Astrocyte (in vitro differentiated cells and primary cell): ENCODE data around the gene CAMK2B. TPM values are rescaled to one million over a fixed set of nuclear protein-coding genes. Genes with fewer than 3 reads are reported as not detected.

Experiments used
- DNase-seq: peaks from one replicate; pipeline ENCODE4 v3.0.0-alpha.2; 2010; ENCODE audit warnings: low read depth
- FAIRE-seq: peaks from 2 replicates; lab custom pipeline; 2011; peaks lifted over from hg19 to GRCh38; lab: Jason Lieb, UNC
- H2AFZ ChIP-seq: 2 replicates; pipeline ENCODE4 v1.6.0; 2012; ENCODE audit warnings: low read depth, low read length, inconsistent platforms
- H3K27ac ChIP-seq: 2 replicates; pipeline ENCODE4 v1.5.1; 2011; ENCODE audit warnings: low read depth, low read length, inconsistent platforms
- H3K27me3 ChIP-seq: 2 replicates; pipeline ENCODE4 v1.6.0; 2011; ENCODE audit warnings: low read length, inconsistent platforms; ENCODE audit not compliant: insufficient read depth
- H3K36me3 ChIP-seq: 2 replicates; pipeline ENCODE4 v1.5.1; 2011; ENCODE audit warnings: low read length, inconsistent platforms; ENCODE audit not compliant: insufficient read depth
- H3K4me1 ChIP-seq: 2 replicates; pipeline ENCODE4 v1.5.1; 2011; ENCODE audit warnings: low read length, inconsistent platforms; ENCODE audit not compliant: insufficient read depth
- H3K4me2 ChIP-seq: 2 replicates; pipeline ENCODE4 v1.6.0; 2012; ENCODE audit warnings: low read length, inconsistent platforms
- H3K4me3 ChIP-seq: 2 replicates; pipeline ENCODE4 v1.5.1; 2011; ENCODE audit warnings: low read depth, mild to moderate bottlenecking, low read length, inconsistent platforms; ENCODE audit not compliant: insufficient read depth
- H3K79me2 ChIP-seq: 2 replicates; pipeline ENCODE4 v1.6.0; 2012; ENCODE audit warnings: mild to moderate bottlenecking, low read length, inconsistent platforms; ENCODE audit not compliant: insufficient read depth
- H3K9ac ChIP-seq: 2 replicates; pipeline ENCODE4 v1.6.0; 2012; ENCODE audit warnings: mild to moderate bottlenecking, low read length, inconsistent platforms
- H3K9me3 ChIP-seq: 2 replicates; pipeline ENCODE4 v1.5.1; 2012; ENCODE audit warnings: low read depth, mild to moderate bottlenecking, low read length, inconsistent platforms; ENCODE audit not compliant: insufficient read depth
- H4K20me1 ChIP-seq: 2 replicates; pipeline ENCODE4 v1.6.0; 2012; ENCODE audit warnings: low read length, inconsistent platforms; ENCODE audit not compliant: insufficient read depth
- H3K27ac Mint-ChIP-seq: one replicate; pipeline ENCODE4 v1.8.0; 2021; ENCODE audit warnings: mild to moderate bottlenecking, mixed read lengths; ENCODE audit not compliant: unreplicated experiment
- H3K27me3 Mint-ChIP-seq: one replicate; pipeline ENCODE4 v1.8.0; 2021; ENCODE audit warnings: low read depth, mixed read lengths; ENCODE audit not compliant: unreplicated experiment
- H3K36me3 Mint-ChIP-seq: one replicate; pipeline ENCODE4 v1.8.0; 2021; ENCODE audit warnings: low read depth, mixed read lengths; ENCODE audit not compliant: unreplicated experiment
- H3K4me1 Mint-ChIP-seq: one replicate; pipeline ENCODE4 v1.8.0; 2021; ENCODE audit warnings: low read depth, mixed read lengths; ENCODE audit not compliant: unreplicated experiment
- H3K4me3 Mint-ChIP-seq: one replicate; pipeline ENCODE4 v1.8.0; 2021; ENCODE audit warnings: mild to moderate bottlenecking, moderate library complexity, mixed read lengths; ENCODE audit not compliant: unreplicated experiment
- H3K9me3 Mint-ChIP-seq: one replicate; pipeline ENCODE4 v1.8.0; 2021; ENCODE audit warnings: mild to moderate bottlenecking, mixed read lengths; ENCODE audit not compliant: unreplicated experiment
- EZH2 ChIP-seq: IDR thresholded peaks from 2 replicates; pipeline ENCODE4 v1.6.1; 2012; ENCODE audit warnings: mild to moderate bottlenecking, low read length, inconsistent platforms; ENCODE audit not compliant: insufficient read depth
- total RNA-seq: library from RNA; stranded (reverse); gene quantifications from 2 replicates; pipeline ENCODE4 v1.2.1, GENCODE V29; 2021
- TF ChIP-seq, protein P1 (sequence below): IDR thresholded peaks from 2 replicates; pipeline ENCODE4 v1.5.1; 2011; ENCODE audit warnings: low read depth, mild to moderate bottlenecking, inconsistent platforms, low read length, moderate library complexity; ENCODE audit not compliant: insufficient read depth

The CAMK2B gene
- total RNA-seq, 1 donor from 2014 or later = 0.18 TPM

DNA sequence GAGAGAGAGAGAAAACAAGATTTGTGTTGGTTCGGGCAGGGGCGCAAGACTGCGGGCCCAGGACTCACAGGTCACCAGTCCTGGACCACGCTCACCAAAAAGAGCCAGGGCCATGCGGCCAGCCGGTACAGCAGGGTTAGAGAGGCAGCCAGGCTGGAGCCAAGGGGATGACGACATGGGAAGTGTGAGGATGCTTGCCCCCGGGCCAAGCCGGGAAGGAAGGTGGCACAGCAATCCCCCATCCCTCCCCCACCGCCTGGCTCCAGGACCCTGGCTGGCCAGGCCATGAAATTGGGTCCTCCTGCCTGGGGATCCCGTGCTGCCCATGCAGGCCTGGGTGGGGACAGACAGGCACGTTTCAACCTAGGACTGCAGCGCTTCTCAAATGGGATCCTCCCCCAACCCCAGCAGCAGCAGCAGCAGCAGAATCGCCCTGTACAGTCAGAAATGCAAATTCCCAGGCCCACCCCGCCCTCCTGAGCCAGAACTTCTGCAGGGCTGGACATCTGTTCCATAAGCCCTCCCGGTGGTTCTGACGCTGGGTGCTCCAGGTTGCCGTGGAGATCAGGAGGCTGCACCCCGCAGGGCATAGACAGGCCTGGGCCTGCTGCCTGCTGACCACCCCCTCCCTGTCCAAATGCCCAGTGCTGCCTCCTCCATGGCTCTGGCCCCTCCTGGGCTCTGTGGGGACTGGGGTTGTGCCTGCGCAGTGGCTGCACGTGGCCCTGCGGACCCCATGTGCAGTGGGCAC lies 89.6 kb downstream of the CAMK2B start:
- no peaks in the 10 kb centered on the region for H4K20me1 ChIP-seq
- H3K27me3 Mint-ChIP-seq = peaks cover 26% of the 10 kb centered on the region

DNA sequence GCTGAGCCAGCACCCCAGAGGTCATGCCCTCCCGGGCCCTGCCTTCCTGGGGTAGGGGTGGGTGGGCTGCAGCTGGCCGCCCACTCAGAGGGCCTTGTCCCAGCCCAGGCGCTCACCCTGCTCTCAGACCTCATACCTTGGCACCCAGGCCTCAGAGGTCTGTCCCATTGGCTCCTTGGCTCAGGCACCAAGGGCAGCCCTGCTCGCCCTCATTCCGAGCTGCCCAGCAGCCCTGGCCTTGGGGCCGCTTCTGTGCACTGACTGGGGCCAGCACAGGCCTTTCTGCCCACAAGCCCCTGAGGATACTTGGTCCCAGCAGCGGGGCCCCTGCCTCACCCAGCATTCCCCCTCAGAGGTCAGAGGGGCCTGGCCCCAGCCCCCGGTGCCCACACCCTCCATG lies 90.3 kb downstream of the CAMK2B start:
- Histone ChIP-seq H3K27ac (no peak overlapping the region), H2AFZ (no peak overlapping the region), H3K4me1 (no peaks in the 10 kb centered on the region), H3K27me3 (no peaks in the 10 kb centered on the region), H3K36me3 (no peaks in the 10 kb centered on the region), H3K4me2 (no peak overlapping the region), H3K9me3 (no peaks in the 10 kb centered on the region), H3K9ac (no peak overlapping the region), H3K79me2 (no peaks in the 10 kb centered on the region), H3K4me3 (no peak overlapping the region), H4K20me1 (no peaks in the 10 kb centered on the region)
- Mint-ChIP-seq H3K36me3 (no peaks in the 10 kb centered on the region), H3K9me3 (no peaks in the 10 kb centered on the region), H3K4me3 (no peak overlapping the region), H3K27ac (no peak overlapping the region), H3K4me1 (no peaks in the 10 kb centered on the region), H3K27me3 (peaks cover 26% of the 10 kb centered on the region)
- DNase-seq = no peak
- TF ChIP-seq EZH2 = no peak
- TF ChIP-seq, protein P1, sequence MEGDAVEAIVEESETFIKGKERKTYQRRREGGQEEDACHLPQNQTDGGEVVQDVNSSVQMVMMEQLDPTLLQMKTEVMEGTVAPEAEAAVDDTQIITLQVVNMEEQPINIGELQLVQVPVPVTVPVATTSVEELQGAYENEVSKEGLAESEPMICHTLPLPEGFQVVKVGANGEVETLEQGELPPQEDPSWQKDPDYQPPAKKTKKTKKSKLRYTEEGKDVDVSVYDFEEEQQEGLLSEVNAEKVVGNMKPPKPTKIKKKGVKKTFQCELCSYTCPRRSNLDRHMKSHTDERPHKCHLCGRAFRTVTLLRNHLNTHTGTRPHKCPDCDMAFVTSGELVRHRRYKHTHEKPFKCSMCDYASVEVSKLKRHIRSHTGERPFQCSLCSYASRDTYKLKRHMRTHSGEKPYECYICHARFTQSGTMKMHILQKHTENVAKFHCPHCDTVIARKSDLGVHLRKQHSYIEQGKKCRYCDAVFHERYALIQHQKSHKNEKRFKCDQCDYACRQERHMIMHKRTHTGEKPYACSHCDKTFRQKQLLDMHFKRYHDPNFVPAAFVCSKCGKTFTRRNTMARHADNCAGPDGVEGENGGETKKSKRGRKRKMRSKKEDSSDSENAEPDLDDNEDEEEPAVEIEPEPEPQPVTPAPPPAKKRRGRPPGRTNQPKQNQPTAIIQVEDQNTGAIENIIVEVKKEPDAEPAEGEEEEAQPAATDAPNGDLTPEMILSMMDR = no peak
- FAIRE-seq = no peak

More for the DNA sequence above, 89.6 kb downstream of the CAMK2B start:
- Mint-ChIP-seq H3K4me3 (no peak overlapping the region), H3K9me3 (no peaks in the 10 kb centered on the region), H3K27ac (no peak overlapping the region), H3K4me1 (no peaks in the 10 kb centered on the region), H3K36me3 (no peaks in the 10 kb centered on the region)
- H3K27me3 ChIP-seq = no peaks in the 10 kb centered on the region
- H3K9ac ChIP-seq = no peak overlapping the region
- no peak overlapping the region for H3K27ac ChIP-seq
- no peak for FAIRE-seq
- H3K36me3 ChIP-seq = no peaks in the 10 kb centered on the region
- no peaks in the 10 kb centered on the region for H3K4me1 ChIP-seq
- no peak for DNase-seq
- no peaks in the 10 kb centered on the region for H3K9me3 ChIP-seq
- no peak overlapping the region for H3K4me3 ChIP-seq
- no peaks in the 10 kb centered on the region for H3K79me2 ChIP-seq
- no peak overlapping the region for H3K4me2 ChIP-seq
- no peak overlapping the region for H2AFZ ChIP-seq
- TF ChIP-seq, protein P1 = no peak
- TF ChIP-seq EZH2 = no peak
